Measurements from ENCODE around the gene ASAP2. TPM values are rescaled to one million over a fixed set of nuclear protein-coding genes. Genes with fewer than 3 reads are reported as not detected.
A peak's percentile ranks its signal among the peaks of the same experiment; 100 is the strongest.

ASAP2 gene
- total and polyA plus RNA-seq, 9 of the 15 experiments (the other 6 are each of a cell fraction or from before 2014, with no cell fraction given): 0.06 to 4.3 (median 3.1) TPM

- DNase-seq (ENCODE audit: extremely low read depth in 1 of 4, low spot score in 3 of 4): no peak
- peak; percentile 53 for ATAC-seq
- FAIRE-seq: no peak
- Histone ChIP-seq H3K4me2 (ENCODE audit: insufficient read depth, low read length) (no peak overlapping the region), H3K79me2 (ENCODE audit: control insufficient read depth, insufficient read depth, low read length) (no peaks in the 10 kb centered on the region), H3K4me3 (no peak overlapping the region), H3K9ac (ENCODE audit: insufficient read depth in 1 of 2, low read depth in 2 of 2, low read length in 2 of 2) (no peak overlapping the region), H3K9me3 (replicated peaks; ENCODE audit: control insufficient read depth, insufficient read depth, low read depth, low read length) (no peaks in the 10 kb centered on the region), H3K27ac (ENCODE audit: extremely low read depth, low read depth, low read length) (no peak overlapping the region), H3K36me3 (ENCODE audit: control insufficient read depth, insufficient read depth, low read length) (no peaks in the 10 kb centered on the region), H3K9me1 (ENCODE audit: control insufficient read depth, insufficient read depth, low read length) (no peaks in the 10 kb centered on the region), H3K27me3 (ENCODE audit: control insufficient read depth in 2 of 2, insufficient read depth in 2 of 2, low read length in 2 of 2) (peaks cover 8 to 42% of the 10 kb centered on the region in 2 experiments; a peak in 4 of 5 replicates), H2AFZ (ENCODE audit: low read depth, low read length) (no peak overlapping the region), H4K20me1 (replicated peaks; ENCODE audit: control insufficient read depth, insufficient read depth, low read length) (no peaks in the 10 kb centered on the region; the same call in 1 of the 2 replicates), H3K4me1 (replicated peaks in 1 of 2; ENCODE audit: control insufficient read depth in 2 of 2, insufficient read depth in 2 of 2, low read length in 2 of 2) (peaks cover 0 to 9% of the 10 kb centered on the region in 2 experiments; a peak in 1 of 5 replicates)
- no TSS peak for BruUV-seq (replicated peaks)
- ChIA-PET POLR2A (interaction anchor here (0.6 to 1.6 kb wide), 5 partner anchors 10 to 54 kb away, joined by 3 to 4 read pairs (median 4); no protein-coding TSS in a partner anchor), CTCF (ENCODE audit: low intra/inter-chr PET ratio) (no interaction called here)
- TF ChIP-seq THAP7 (CRISPR knock-in tag; IDR thresholded peaks at IDR 0.05) (no peak), BCOR (IDR thresholded peaks at IDR 0.05) (no peak), PRDM10 (IDR thresholded peaks at IDR 0.05; ENCODE audit: partially characterized antibody) (no peak), RERE (CRISPR knock-in tag; IDR thresholded peaks at IDR 0.05; ENCODE audit: borderline replicate concordance) (no peak)
- WGBS (ENCODE audit: insufficient coverage, low coverage, missing lambda C conversion rate): 11% methylated on average over 14 of the region's 14 CpGs
- intact Hi-C loops (cut with micrococcal nuclease): no loop called here
- in situ Hi-C loops (cut with MboI): no loop called here
Measured at GRCh38 chr2:9263428-9263827, 56.8 kb downstream of the ASAP2 start.
